Left lung (tissue), 10 donors: Measurements from ENCODE around the gene CA10. TPM values are rescaled to one million over a fixed set of nuclear protein-coding genes. Genes with fewer than 3 reads are reported as not detected.

ENCODE experiments used
- ATAC-seq: fragments of 200-7000 bp; cut with Tn5 transposase; one replicate; pipeline ENCODE4 v1.9.1; 2020; ENCODE audit warnings: moderate library complexity
- DNase-seq, 4 donors: peaks; one replicate each; pipeline ENCODE4 v3.0.0-alpha.2; 2013 to 2020
- H3K27ac ChIP-seq, 2 donors: fragments of 200-600 bp; sonication (generic) in 1 of 2; one replicate each; pipeline versions ENCODE4 v1.5.0 to v1.8.0; 2020 to 2021
- H3K27me3 ChIP-seq, 2 donors: fragments of 200-600 bp; sonication (generic) in 1 of 2; one replicate each; pipeline versions ENCODE4 v1.5.0 to v1.8.0; 2020 to 2021
- H3K36me3 ChIP-seq, 2 donors: fragments of 200-600 bp; sonication (generic) in 1 of 2; one replicate each; pipeline versions ENCODE4 v1.5.0 to v1.8.0; 2020 to 2021
- H3K4me1 ChIP-seq, 2 donors: fragments of 200-600 bp; one replicate each; pipeline ENCODE4 v1.8.0; 2021
- H3K4me3 ChIP-seq, 2 donors: fragments of 200-600 bp; sonication (generic) in 1 of 2; one replicate each; pipeline versions ENCODE4 v1.5.0 to v1.8.0; 2020 to 2021; ENCODE audit warnings: mild to moderate bottlenecking in 1 of 2
- H3K9me3 ChIP-seq, 2 donors: fragments of 200-600 bp; sonication (generic) in 1 of 2; one replicate each; pipeline versions ENCODE4 v1.5.0 to v1.8.0; 2020 to 2021
- intact Hi-C, 2 donors: fragments of 100-400 bp; cut with DNase I; formaldehyde crosslinking; loops; one replicate each; pipeline versions ENCODE4 v1.11.2 to v1.14.2; 2022
- polyA plus RNA-seq, 6 donors: library from polyadenylated mRNA; unstranded; fragments of 120-200 nt; gene quantifications; one replicate each; pipeline ENCODE4 v1.2.1, GENCODE V29; 2013; ENCODE audit not compliant: insufficient read length in 6 of 6
- total RNA-seq, 2 donors: library from RNA; stranded (reverse); fragmentation: NEBNext Ultra II Directional; extraction: Animal tissue kit (Norgen Biotek cat#: 25700); gene quantifications; one replicate each; pipeline ENCODE4 v1.2.1, GENCODE V29; 2021
- TF ChIP-seq, protein P1 (sequence below), 2 donors: fragments of 200-600 bp; sonication (generic) in 1 of 2; IDR thresholded peaks; one replicate each; pipeline versions ENCODE4 v1.5.0 to v1.8.0; 2021; ENCODE audit warnings: antibody characterized with exemption in 2 of 2
- donor health status: DM: no; HTN: yes; CAD: no.
- donor health status: DM: no; HTN: no; CAD: no.

Gene CA10
- total and polyA plus RNA-seq, 8 donors = 0.06 to 0.31 TPM; not detected in 6

DNA sequence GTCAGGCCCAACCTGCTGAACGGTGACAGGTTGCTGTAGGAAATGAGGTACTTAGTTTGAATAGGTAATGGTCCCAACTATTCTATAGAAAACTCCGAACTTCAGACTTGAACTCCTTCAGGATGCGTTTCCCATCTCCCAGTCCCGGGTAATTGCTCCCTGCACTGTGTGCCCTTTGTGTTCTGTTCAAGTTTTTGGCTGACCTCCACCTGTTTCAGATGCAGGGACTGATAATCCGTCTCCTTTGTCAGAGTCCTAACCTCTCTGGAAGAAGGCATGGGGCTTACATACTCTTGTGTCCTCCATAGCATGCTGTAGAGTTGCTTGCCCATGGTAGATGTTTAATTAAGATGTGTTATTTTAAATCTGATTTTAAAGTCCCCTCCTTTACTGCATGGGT lies 547.7 kb downstream of the CA10 start:
- Histone ChIP-seq H3K27me3 (no peaks in the 10 kb centered on the region), H3K4me1 (no peaks in the 10 kb centered on the region), H3K27ac (no peak overlapping the region), H3K9me3 (no peaks in the 10 kb centered on the region), H3K36me3 (no peaks in the 10 kb centered on the region), H3K4me3 (no peak overlapping the region)
- TF ChIP-seq, protein P1, sequence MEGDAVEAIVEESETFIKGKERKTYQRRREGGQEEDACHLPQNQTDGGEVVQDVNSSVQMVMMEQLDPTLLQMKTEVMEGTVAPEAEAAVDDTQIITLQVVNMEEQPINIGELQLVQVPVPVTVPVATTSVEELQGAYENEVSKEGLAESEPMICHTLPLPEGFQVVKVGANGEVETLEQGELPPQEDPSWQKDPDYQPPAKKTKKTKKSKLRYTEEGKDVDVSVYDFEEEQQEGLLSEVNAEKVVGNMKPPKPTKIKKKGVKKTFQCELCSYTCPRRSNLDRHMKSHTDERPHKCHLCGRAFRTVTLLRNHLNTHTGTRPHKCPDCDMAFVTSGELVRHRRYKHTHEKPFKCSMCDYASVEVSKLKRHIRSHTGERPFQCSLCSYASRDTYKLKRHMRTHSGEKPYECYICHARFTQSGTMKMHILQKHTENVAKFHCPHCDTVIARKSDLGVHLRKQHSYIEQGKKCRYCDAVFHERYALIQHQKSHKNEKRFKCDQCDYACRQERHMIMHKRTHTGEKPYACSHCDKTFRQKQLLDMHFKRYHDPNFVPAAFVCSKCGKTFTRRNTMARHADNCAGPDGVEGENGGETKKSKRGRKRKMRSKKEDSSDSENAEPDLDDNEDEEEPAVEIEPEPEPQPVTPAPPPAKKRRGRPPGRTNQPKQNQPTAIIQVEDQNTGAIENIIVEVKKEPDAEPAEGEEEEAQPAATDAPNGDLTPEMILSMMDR (IDR thresholded peaks at IDR 0.05) = no peak
- DNase-seq (no peak), ATAC-seq (no peak)
- intact Hi-C loops = no loop called here

DNA sequence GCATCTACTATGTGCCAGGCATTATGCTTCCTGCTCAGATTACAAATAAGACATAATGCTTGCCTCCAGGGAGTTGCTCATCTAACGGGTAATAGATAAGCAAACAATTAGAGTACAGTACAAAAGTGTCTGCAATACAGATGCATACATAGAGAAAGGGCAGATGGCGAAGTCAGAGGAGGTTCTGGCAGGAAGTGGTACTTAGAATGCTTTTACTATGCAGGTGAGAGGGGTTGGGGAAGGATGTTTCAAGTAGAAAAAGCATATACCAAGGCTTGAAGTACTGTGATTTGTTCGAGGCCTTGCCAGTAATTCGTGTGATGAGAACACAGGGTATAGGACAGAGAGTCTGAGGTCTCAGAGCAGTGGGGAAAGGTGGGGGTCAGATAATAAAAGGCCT lies 548.4 kb downstream of the CA10 start:
- H3K4me1 ChIP-seq = no peaks in the 10 kb centered on the region
- TF ChIP-seq, protein P1 (IDR thresholded peaks at IDR 0.05) = no peak
- ATAC-seq = no peak
- intact Hi-C loops = no loop called here
- H3K27ac ChIP-seq = no peak overlapping the region
- H3K27me3 ChIP-seq = no peaks in the 10 kb centered on the region
- no peaks in the 10 kb centered on the region for H3K9me3 ChIP-seq
- no peak for DNase-seq
- no peaks in the 10 kb centered on the region for H3K36me3 ChIP-seq
- H3K4me3 ChIP-seq = no peak overlapping the region

DNA sequence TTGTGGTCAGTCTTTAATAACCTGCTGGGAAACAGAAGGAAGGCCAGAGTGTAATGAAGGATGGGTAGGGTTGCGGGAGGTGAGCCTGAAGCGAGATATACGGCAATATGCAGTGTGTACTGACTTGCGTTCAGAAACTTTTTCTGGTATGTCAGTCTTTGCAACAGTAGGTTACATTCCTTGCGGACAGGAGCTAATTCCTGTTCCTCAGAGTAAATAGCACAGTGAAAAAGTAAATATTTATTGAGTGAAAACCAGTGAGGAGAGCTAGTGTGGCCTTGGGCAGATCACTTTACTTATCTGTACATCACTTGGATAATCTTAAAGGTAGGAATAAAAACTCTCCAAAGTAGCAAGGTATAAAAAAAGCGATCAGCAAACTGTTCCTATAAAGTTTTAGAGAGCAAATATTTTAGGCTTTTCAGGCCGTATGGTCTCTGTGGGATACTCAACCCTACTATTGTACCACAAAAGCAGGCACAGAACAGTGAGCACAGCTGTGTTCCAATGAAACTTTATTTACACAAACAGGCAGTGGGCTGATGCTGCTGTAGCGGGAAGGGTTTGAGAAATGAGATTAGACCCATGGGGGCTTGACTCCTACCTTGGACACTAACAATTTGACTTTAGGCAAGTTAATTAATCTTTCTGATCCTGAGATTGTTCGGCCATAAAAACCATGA lies 550.1 kb downstream of the CA10 start:
- TF ChIP-seq, protein P1 (IDR thresholded peaks at IDR 0.05) = no peak
- no peaks in the 10 kb centered on the region for H3K36me3 ChIP-seq
- intact Hi-C loops = no loop called here

DNA sequence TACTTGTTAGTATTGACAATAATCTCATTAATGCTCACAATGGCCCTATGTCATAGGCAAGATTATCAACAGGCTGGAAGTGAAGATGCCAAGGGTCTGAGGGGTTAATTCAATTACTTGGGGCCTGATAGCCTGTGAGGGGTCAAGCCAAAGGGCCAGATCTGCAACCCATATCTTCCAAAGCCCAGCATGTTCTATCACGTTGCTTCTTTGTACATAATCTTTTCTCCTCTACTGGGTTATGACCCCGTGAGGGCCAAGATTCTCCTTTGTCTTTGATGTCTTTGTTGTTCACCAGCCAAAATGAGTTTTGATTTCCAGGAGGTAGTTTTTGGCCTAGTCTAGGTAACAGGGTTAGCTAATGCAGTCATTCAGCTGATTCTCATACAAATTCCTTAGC lies 551.0 kb downstream of the CA10 start:
- TF ChIP-seq, protein P1 (IDR thresholded peaks at IDR 0.05) = no peak
- H3K27ac ChIP-seq = no peak overlapping the region
- H3K36me3 ChIP-seq = no peaks in the 10 kb centered on the region
- H3K27me3 ChIP-seq = no peaks in the 10 kb centered on the region
- no peak for ATAC-seq
- intact Hi-C loops = no loop called here
- DNase-seq = no peak
- no peak overlapping the region for H3K4me3 ChIP-seq
- H3K4me1 ChIP-seq = no peaks in the 10 kb centered on the region
- H3K9me3 ChIP-seq = no peaks in the 10 kb centered on the region

More for the DNA sequence above, 550.1 kb downstream of the CA10 start:
- no peak overlapping the region for H3K4me3 ChIP-seq
- no peak for ATAC-seq
- no peak overlapping the region for H3K27ac ChIP-seq
- H3K4me1 ChIP-seq = no peaks in the 10 kb centered on the region
- no peaks in the 10 kb centered on the region for H3K27me3 ChIP-seq
- H3K9me3 ChIP-seq = no peaks in the 10 kb centered on the region
- DNase-seq = no peak

DNA sequence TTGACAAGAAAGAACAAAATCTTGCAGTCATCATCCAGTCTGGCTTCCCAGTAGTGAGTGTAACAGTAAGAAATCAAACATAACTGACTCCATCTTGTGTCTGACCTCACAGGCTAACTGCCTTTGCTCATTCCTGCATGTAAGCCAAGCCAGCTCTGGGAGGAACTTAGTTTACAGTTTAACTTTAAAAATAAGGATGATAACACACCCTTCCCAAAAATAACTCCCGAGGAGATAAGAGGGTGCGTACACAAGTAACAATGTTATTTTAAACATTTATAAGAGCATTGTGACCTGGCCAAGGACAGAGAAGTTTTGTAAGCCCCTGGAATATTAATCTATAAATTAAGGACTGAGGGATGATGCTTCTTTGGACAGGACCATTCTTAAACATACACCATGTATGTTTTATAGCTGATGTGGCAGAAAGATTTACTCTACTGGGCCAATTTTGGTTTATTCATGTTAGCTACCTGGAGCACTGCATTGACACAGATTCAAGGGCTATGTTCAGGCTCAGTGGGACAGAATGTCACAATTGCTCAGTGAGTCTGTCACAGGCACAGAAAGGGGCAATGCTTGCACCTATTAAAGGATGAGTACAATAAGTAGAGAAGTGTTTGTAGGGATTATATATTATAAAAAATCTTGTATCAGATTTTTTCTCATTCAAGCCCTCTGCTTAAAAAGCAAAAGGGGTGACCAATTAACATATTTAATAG lies 554.1 kb downstream of the CA10 start:
- TF ChIP-seq, protein P1 (IDR thresholded peaks at IDR 0.05) = no peak
- no peak for ATAC-seq
- intact Hi-C loops = no loop called here

More for the DNA sequence above, 554.1 kb downstream of the CA10 start:
- H3K27me3 ChIP-seq = no peaks in the 10 kb centered on the region
- no peaks in the 10 kb centered on the region for H3K4me1 ChIP-seq
- no peak for DNase-seq
- H3K4me3 ChIP-seq = no peak overlapping the region
- no peaks in the 10 kb centered on the region for H3K36me3 ChIP-seq
- H3K27ac ChIP-seq = no peak overlapping the region
- H3K9me3 ChIP-seq = no peaks in the 10 kb centered on the region
